CD4-positive, alpha-beta T cell treated with Interleukin-6 for 4 hours (primary cell): Measurements from ENCODE around the gene TAL2.
A peak's percentile ranks its signal among the peaks of the same experiment; 100 is the strongest.
"Not testable (repeated sequence)": the region's sequence is repeated elsewhere in the genome, so short reads cannot be mapped to it uniquely, and the experiment has no call there.

ENCODE experiments used
- DNase-seq: peaks from one replicate; pipeline ENCODE4 v3.0.0-alpha.2; 2020; ENCODE audit warnings: mixed read lengths

Gene TAL2

GRCh38 chr9:105676351-105676923 lies 14.2 kb downstream of the TAL2 start:
- no peak for DNase-seq

GRCh38 chr9:105678163-105678562 lies 15.9 kb downstream of the TAL2 start:
- DNase-seq = no peak

- DNase-seq = no peak
Observed at GRCh38 chr9:105678781-105679180, 16.5 kb downstream of the TAL2 start.

GRCh38 chr9:105679257-105680022 lies 17.2 kb downstream of the TAL2 start:
- DNase-seq = no peak

GRCh38 chr9:105681313-105681712 lies 19.1 kb downstream of the TAL2 start:
- DNase-seq = no peak

- no peak for DNase-seq
Observed at GRCh38 chr9:105681724-105682123, 19.5 kb downstream of the TAL2 start.

- no peak for DNase-seq
Observed at GRCh38 chr9:105683688-105684275, 21.5 kb downstream of the TAL2 start.

- DNase-seq = no peak
Observed at GRCh38 chr9:105686936-105687335, 24.7 kb downstream of the TAL2 start.

- DNase-seq = no peak
Observed at GRCh38 chr9:105690742-105691141, 28.5 kb downstream of the TAL2 start.

GRCh38 chr9:105693435-105694189 lies 31.4 kb downstream of the TAL2 start:
- no peak for DNase-seq

GRCh38 chr9:105694190-105694847 lies 32.1 kb downstream of the TAL2 start, which contains the start of gene TMEM38B:
Gene TMEM38B, plus strand, starts transcription at chr9:105694541. Its CDS starts 120 bp downstream, at chr9:105694661.
- peak; percentile 84 for DNase-seq

GRCh38 chr9:105694848-105695581 lies 32.8 kb downstream of the TAL2 start:
- DNase-seq = peak; percentile 58

GRCh38 chr9:105696219-105696793 lies 34.0 kb downstream of the TAL2 start:
- no peak for DNase-seq

- DNase-seq = no peak
Observed at GRCh38 chr9:105697871-105698270, 35.6 kb downstream of the TAL2 start.

GRCh38 chr9:105698348-105698870 lies 36.2 kb downstream of the TAL2 start:
- DNase-seq = no peak

GRCh38 chr9:105700668-105701067 lies 38.4 kb downstream of the TAL2 start:
- DNase-seq = no peak

- no peak for DNase-seq
Observed at GRCh38 chr9:105701145-105701544, 38.9 kb downstream of the TAL2 start.

- no peak for DNase-seq
Observed at GRCh38 chr9:105702207-105702606, 40.0 kb downstream of the TAL2 start.

GRCh38 chr9:105703638-105704037 lies 41.4 kb downstream of the TAL2 start:
- DNase-seq = not testable (repeated sequence)

GRCh38 chr9:105706156-105706555 lies 43.9 kb downstream of the TAL2 start:
- no peak for DNase-seq

GRCh38 chr9:105708405-105708804 lies 46.1 kb downstream of the TAL2 start:
- DNase-seq = no peak
